ENCODE data around the gene COX4I2.
A peak's percentile ranks its signal among the peaks of the same experiment; 100 is the strongest.
"Not testable (repeated sequence)": the region's sequence is repeated elsewhere in the genome, so short reads cannot be mapped to it uniquely, and the experiment has no call there.

COX4I2 gene

GRCh38 chr20:31637660-31638059 lies at the start of gene COX4I2:
COX4I2 (plus strand) TSS chr20:31637912; CDS start chr20:31639018, 1,106 bp downstream.
- no peak for DNase-seq

- no peak for DNase-seq
Measured at GRCh38 chr20:31590717-31591225, 46.9 kb upstream of the COX4I2 start.

- no peak for DNase-seq
Measured at GRCh38 chr20:31593221-31594001, 44.3 kb upstream of the COX4I2 start.

- DNase-seq = no peak
Measured at GRCh38 chr20:31594002-31594557, 43.6 kb upstream of the COX4I2 start.

- DNase-seq = no peak
Measured at GRCh38 chr20:31594558-31595379, 42.9 kb upstream of the COX4I2 start.

GRCh38 chr20:31595380-31595653 lies 42.4 kb upstream of the COX4I2 start:
- DNase-seq = no peak

- no peak for DNase-seq
Measured at GRCh38 chr20:31595654-31596411, 41.9 kb upstream of the COX4I2 start.

- not testable (repeated sequence) for DNase-seq
Measured at GRCh38 chr20:31596412-31596715, 41.3 kb upstream of the COX4I2 start.

GRCh38 chr20:31596831-31597480 lies 40.8 kb upstream of the COX4I2 start:
- DNase-seq = no peak

- DNase-seq = no peak
Measured at GRCh38 chr20:31597481-31597855, 40.2 kb upstream of the COX4I2 start.

GRCh38 chr20:31602431-31602778 lies 35.3 kb upstream of the COX4I2 start:
- no peak for DNase-seq

GRCh38 chr20:31602779-31603441 lies 34.8 kb upstream of the COX4I2 start:
- DNase-seq = no peak

- DNase-seq = peak; percentile 7 to 81 (median 46)
Measured at GRCh38 chr20:31603822-31604566, 33.7 kb upstream of the COX4I2 start.

GRCh38 chr20:31604567-31605030 lies 33.1 kb upstream of the COX4I2 start:
- DNase-seq = no peak

GRCh38 chr20:31605031-31605901 lies 32.4 kb upstream of the COX4I2 start, which contains the start of gene ID1:
ID1 (plus strand) TSS chr20:31605289; CDS start chr20:31605388, 99 bp downstream.
- peak; percentile 72 to 88 (median 83) for DNase-seq

GRCh38 chr20:31605902-31606803 lies 31.6 kb upstream of the COX4I2 start:
- peak in 3 of 6 experiments; percentile 8 to 26 (median 19) for DNase-seq

GRCh38 chr20:31606804-31607639 lies 30.7 kb upstream of the COX4I2 start:
- DNase-seq = no peak

GRCh38 chr20:31607640-31608250 lies 30.0 kb upstream of the COX4I2 start:
- no peak for DNase-seq

Measured in stimulated activated naive CD4-positive, alpha-beta T cell (primary cell).